ENCODE results near the gene HCRTR1.

GRCh38 chr1:31658721-31659120, 41.2 kb downstream of the HCRTR1 start:
- TF ChIP-seq CTCF (conservative IDR thresholded peaks at IDR 0.05; ENCODE audit: low read depth, low read length) (no peak), EZH2 (IDR thresholded peaks at IDR 0.05; ENCODE audit: borderline replicate concordance, low read depth, low read length, poor library complexity, severe bottlenecking) (no peak)

Data from A673 (cell line).